Measurements from ENCODE around the gene ZNF385D.

GRCh38 chr3:21729888-21730459, 21.0 kb downstream of the ZNF385D start:
- no peak for TF ChIP-seq POLR2A (IDR thresholded peaks at IDR 0.05)
- TF ChIP-seq CTCF (IDR thresholded peaks at IDR 0.05) = no peak
- TF ChIP-seq EP300 (IDR thresholded peaks at IDR 0.05) = no peak
- no peak for TF ChIP-seq POLR2AphosphoS5 (IDR thresholded peaks at IDR 0.05)
